DOHH2 (cell line): ENCODE results near the gene PDE10A.

Source experiments
- H3F3A ChIP-seq: fragments of 200-600 bp; sonication (generic), shearing (Covaris generic); 2 replicates; pipeline ENCODE4 v1.6.0; 2016; ENCODE audit warnings: antibody characterized with exemption, mild to moderate bottlenecking; ENCODE audit not compliant: control insufficient read depth, insufficient read depth
- H3K27ac ChIP-seq: fragments of 200-600 bp; sonication (generic); 2 replicates; pipeline ENCODE4 v1.5.1; 2014; ENCODE audit warnings: low read depth, mild to moderate bottlenecking, low read length, moderate library complexity
- H3K27me3 ChIP-seq: fragments of 200-600 bp; sonication (generic); 2 replicates; pipeline ENCODE4 v1.6.1; 2014; ENCODE audit warnings: mild to moderate bottlenecking, low read length, mixed read lengths; ENCODE audit not compliant: control insufficient read depth
- H3K36me3 ChIP-seq: fragments of 200-600 bp; sonication (generic); 2 replicates; pipeline ENCODE4 v1.6.1; 2014; ENCODE audit warnings: mild to moderate bottlenecking, low read length, moderate library complexity, mixed read lengths; ENCODE audit not compliant: control insufficient read depth
- H3K4me1 ChIP-seq: fragments of 200-600 bp; sonication (generic); 2 replicates; pipeline ENCODE4 v1.6.1; 2014; ENCODE audit warnings: mild to moderate bottlenecking, low read length, mixed read lengths; ENCODE audit not compliant: control insufficient read depth
- H3K4me2 ChIP-seq: fragments of 200-600 bp; sonication (generic); 2 replicates; pipeline ENCODE4 v1.6.0; 2014; ENCODE audit warnings: mild to moderate bottlenecking, low read length, moderate library complexity
- H3K4me3 ChIP-seq: fragments of 200-600 bp; sonication (generic); 2 replicates; pipeline ENCODE4 v1.5.1; 2014; ENCODE audit warnings: mild to moderate bottlenecking, low read length, mixed read lengths
- H3K79me2 ChIP-seq: fragments of 200-600 bp; sonication (generic); 2 replicates; pipeline ENCODE4 v1.6.1; 2014; ENCODE audit warnings: mild to moderate bottlenecking, low read length, mixed read lengths; ENCODE audit not compliant: control insufficient read depth
- H3K9me2 ChIP-seq: fragments of 200-600 bp; sonication (generic); replicated peaks from 2 replicates; pipeline ENCODE4 v1.6.1; 2014; ENCODE audit warnings: mild to moderate bottlenecking, low read length, mixed read lengths; ENCODE audit not compliant: control insufficient read depth
- H3K9me3 ChIP-seq: fragments of 200-600 bp; sonication (generic); 2 replicates; pipeline ENCODE4 v1.6.1; 2014; ENCODE audit warnings: antibody characterized with exemption, low read length, mixed read lengths; ENCODE audit not compliant: control insufficient read depth, insufficient read depth
- H4K20me1 ChIP-seq: fragments of 200-600 bp; sonication (generic); 2 replicates; pipeline ENCODE4 v1.6.0; 2014; ENCODE audit warnings: low read depth, mild to moderate bottlenecking, antibody characterized with exemption, low read length, moderate library complexity; ENCODE audit not compliant: control insufficient read depth, insufficient read depth
- EZH2phosphoT487 ChIP-seq: fragments of 200-600 bp; sonication (generic); IDR thresholded peaks from 2 replicates; pipeline ENCODE4 v1.6.1; 2017; ENCODE audit warnings: borderline replicate concordance, mild to moderate bottlenecking, antibody characterized with exemption, low read length, moderate library complexity, mixed read lengths
- TF ChIP-seq, protein P1 (sequence below): fragments of 200-600 bp; sonication (generic); IDR thresholded peaks from one replicate; pipeline ENCODE4 v1.5.1; 2014; ENCODE audit warnings: antibody characterized with exemption, mild to moderate bottlenecking, low read depth, low read length; ENCODE audit not compliant: poor library complexity, severe bottlenecking

The PDE10A gene

GRCh38 chr6:165602291-165602690 is 60.8 kb downstream of the PDE10A start:
- Histone ChIP-seq H3K9me3 (no peaks in the 10 kb centered on the region), H3K27ac (no peak overlapping the region), H3K9me2 (no peaks in the 10 kb centered on the region), H4K20me1 (no peaks in the 10 kb centered on the region), H3K4me1 (no peaks in the 10 kb centered on the region), H3K79me2 (no peaks in the 10 kb centered on the region), H3F3A (no peaks in the 10 kb centered on the region), H3K27me3 (no peaks in the 10 kb centered on the region), H3K36me3 (no peaks in the 10 kb centered on the region), H3K4me2 (no peak overlapping the region), H3K4me3 (no peak overlapping the region)
- no peak for TF ChIP-seq EZH2phosphoT487
- TF ChIP-seq, protein P1, sequence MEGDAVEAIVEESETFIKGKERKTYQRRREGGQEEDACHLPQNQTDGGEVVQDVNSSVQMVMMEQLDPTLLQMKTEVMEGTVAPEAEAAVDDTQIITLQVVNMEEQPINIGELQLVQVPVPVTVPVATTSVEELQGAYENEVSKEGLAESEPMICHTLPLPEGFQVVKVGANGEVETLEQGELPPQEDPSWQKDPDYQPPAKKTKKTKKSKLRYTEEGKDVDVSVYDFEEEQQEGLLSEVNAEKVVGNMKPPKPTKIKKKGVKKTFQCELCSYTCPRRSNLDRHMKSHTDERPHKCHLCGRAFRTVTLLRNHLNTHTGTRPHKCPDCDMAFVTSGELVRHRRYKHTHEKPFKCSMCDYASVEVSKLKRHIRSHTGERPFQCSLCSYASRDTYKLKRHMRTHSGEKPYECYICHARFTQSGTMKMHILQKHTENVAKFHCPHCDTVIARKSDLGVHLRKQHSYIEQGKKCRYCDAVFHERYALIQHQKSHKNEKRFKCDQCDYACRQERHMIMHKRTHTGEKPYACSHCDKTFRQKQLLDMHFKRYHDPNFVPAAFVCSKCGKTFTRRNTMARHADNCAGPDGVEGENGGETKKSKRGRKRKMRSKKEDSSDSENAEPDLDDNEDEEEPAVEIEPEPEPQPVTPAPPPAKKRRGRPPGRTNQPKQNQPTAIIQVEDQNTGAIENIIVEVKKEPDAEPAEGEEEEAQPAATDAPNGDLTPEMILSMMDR: no peak

GRCh38 chr6:165600606-165601005 is 62.4 kb downstream of the PDE10A start:
- Histone ChIP-seq H3K9me2 (no peaks in the 10 kb centered on the region), H3K79me2 (no peaks in the 10 kb centered on the region), H3K27me3 (no peaks in the 10 kb centered on the region), H3F3A (no peaks in the 10 kb centered on the region), H3K4me1 (no peaks in the 10 kb centered on the region), H3K4me2 (no peak overlapping the region), H4K20me1 (no peaks in the 10 kb centered on the region), H3K4me3 (no peak overlapping the region), H3K36me3 (no peaks in the 10 kb centered on the region), H3K9me3 (no peaks in the 10 kb centered on the region), H3K27ac (no peak overlapping the region)
- no peak for TF ChIP-seq EZH2phosphoT487

DNA sequence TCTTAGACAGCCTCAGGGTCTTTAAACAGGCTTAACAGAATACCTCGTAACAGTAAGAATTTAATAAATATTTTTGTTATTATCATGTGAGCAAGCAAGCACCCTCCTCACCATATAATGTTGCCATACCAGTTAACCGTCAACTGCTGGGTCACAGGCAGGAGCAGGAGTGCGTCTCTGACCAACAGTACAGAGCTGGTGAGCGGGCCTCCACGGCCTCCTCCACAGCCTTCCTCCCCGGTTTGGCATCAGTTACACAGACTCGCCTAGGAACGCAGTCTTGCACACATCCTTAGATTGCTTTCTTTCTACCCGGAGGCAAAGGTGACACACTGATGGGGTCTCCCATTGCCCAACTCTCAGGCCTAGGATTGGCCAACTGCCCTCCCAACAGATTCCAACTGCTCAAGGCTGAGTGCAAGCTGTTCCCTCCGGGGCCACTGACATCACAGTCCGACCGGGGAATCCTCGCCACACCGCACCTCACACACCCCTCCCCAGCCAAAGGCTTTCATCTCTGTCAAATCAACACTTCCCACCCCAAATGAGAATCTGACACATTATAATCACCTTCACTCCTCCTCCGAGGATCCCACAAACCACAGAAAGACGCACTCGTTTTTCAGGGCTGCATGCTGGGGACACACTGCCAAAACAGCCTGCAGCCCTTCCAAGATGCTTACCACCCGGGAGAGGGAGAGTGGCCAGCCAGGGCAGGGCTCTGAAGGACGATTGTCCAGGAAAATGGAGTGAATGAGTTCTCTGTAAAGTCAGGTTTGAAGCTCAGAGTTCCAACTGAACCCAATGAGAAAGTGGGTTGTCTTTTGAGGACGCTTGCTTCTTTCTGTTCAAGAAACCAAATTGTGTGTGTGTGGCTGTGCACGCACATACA is 63.2 kb downstream of the PDE10A start:
- Histone ChIP-seq H3K4me2 (no peak overlapping the region), H3K27ac (no peak overlapping the region), H3K9me2 (no peaks in the 10 kb centered on the region), H3K9me3 (no peaks in the 10 kb centered on the region), H3F3A (no peaks in the 10 kb centered on the region), H3K27me3 (no peaks in the 10 kb centered on the region), H3K36me3 (no peaks in the 10 kb centered on the region), H3K4me1 (no peaks in the 10 kb centered on the region), H3K4me3 (no peak overlapping the region), H3K79me2 (no peaks in the 10 kb centered on the region), H4K20me1 (no peaks in the 10 kb centered on the region)
- TF ChIP-seq, protein P1: no peak
- no peak for TF ChIP-seq EZH2phosphoT487

- no peaks in the 10 kb centered on the region for H3K79me2 ChIP-seq
- no peak overlapping the region for H3K27ac ChIP-seq
- no peaks in the 10 kb centered on the region for H3K4me1 ChIP-seq
- H3K9me3 ChIP-seq: no peaks in the 10 kb centered on the region
- no peaks in the 10 kb centered on the region for H3K9me2 ChIP-seq
- no peaks in the 10 kb centered on the region for H4K20me1 ChIP-seq
- TF ChIP-seq, protein P1: no peak
- TF ChIP-seq EZH2phosphoT487: no peak
- no peaks in the 10 kb centered on the region for H3F3A ChIP-seq
- no peaks in the 10 kb centered on the region for H3K27me3 ChIP-seq
- no peaks in the 10 kb centered on the region for H3K36me3 ChIP-seq
- no peak overlapping the region for H3K4me3 ChIP-seq
- H3K4me2 ChIP-seq: no peak overlapping the region
Observed at GRCh38 chr6:165599121-165599520, 63.9 kb downstream of the PDE10A start.
